Measurements from ENCODE around the gene PON2. TPM values are rescaled to one million over a fixed set of nuclear protein-coding genes. Genes with fewer than 3 reads are reported as not detected.
A peak's percentile ranks its signal among the peaks of the same experiment; 100 is the strongest.

The PON2 gene
- total RNA-seq, 1 experiment from 2014 or later = 44.0 TPM

DNA sequence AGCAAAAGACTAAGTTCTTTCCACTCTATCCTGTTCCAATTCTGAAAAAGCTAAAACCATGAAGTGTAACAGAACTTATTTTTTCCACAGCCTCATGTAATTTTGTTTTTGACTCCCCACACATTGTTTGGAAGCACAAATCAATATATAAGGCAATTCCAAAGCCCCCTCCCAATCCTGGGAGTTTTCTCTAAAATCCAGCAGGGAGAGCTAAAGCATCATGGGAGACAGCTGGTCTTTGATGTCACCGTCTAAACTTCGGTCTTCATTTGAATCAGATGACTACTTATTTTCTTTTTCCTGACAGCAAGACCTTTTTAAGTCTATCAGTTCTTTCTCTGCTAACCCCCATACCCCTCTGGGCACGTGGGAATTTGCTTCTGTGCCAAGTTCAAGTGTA is 77.2 kb downstream of the PON2 start:
- H3K4me1 ChIP-seq (ENCODE audit: control insufficient read depth in 1 of 2, insufficient read depth in 2 of 2, low read length in 2 of 2) = no peaks in the 10 kb centered on the region
- RAD21 ChIA-PET (ENCODE audit: low non-redundant PET in 1 of 2, low total read pairs in 2 of 2, uncharacterized antibody in 2 of 2, unreplicated experiment in 2 of 2) = no interaction called here
- no TSS peak for BruUV-seq (replicated peaks)
- TF ChIP-seq FOSL1 (IDR thresholded peaks at IDR 0.05; ENCODE audit: low read depth) (no peak), SRF (IDR thresholded peaks at IDR 0.05; ENCODE audit: low read depth) (no peak), CEBPB (IDR thresholded peaks at IDR 0.05; ENCODE audit: low read depth) (no peak), RAD21 (IDR thresholded peaks at IDR 0.05; ENCODE audit: low read depth) (peak; percentile 32), CBX3 (IDR thresholded peaks at IDR 0.05; ENCODE audit: low read depth) (no peak)
- TF ChIP-seq, protein P1, sequence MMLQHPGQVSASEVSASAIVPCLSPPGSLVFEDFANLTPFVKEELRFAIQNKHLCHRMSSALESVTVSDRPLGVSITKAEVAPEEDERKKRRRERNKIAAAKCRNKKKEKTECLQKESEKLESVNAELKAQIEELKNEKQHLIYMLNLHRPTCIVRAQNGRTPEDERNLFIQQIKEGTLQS (IDR thresholded peaks at IDR 0.05) = no peak
- no peaks in the 10 kb centered on the region for H3K9me3 ChIP-seq (ENCODE audit: control insufficient read depth in 1 of 2, insufficient read depth in 1 of 2, low read depth in 1 of 2, low read length in 2 of 2)
- intact Hi-C loops (cut with micrococcal nuclease) = no loop called here
- H3K4me2 ChIP-seq (ENCODE audit: low read length) = no peak overlapping the region
- H2AFZ ChIP-seq (ENCODE audit: low read depth, low read length, poor library complexity, severe bottlenecking) = no peak overlapping the region
- H3K9ac ChIP-seq (ENCODE audit: low read length) = no peak overlapping the region
- CTCF ChIA-PET = no interaction called here
- POLR2A ChIA-PET = no interaction called here
- ATAC-seq = no peak
- no peak overlapping the region for H3K4me3 ChIP-seq (replicated peaks in 1 of 2; ENCODE audit: low read depth in 1 of 2, low read length in 2 of 2)
- H3K36me3 ChIP-seq (ENCODE audit: control insufficient read depth in 1 of 2, insufficient read depth in 2 of 2, low read length in 2 of 2) = no peaks in the 10 kb centered on the region
- no peak for DNase-seq (ENCODE audit: low read depth, low spot score)
- no peaks in the 10 kb centered on the region for H3K79me2 ChIP-seq (ENCODE audit: insufficient read depth, low read length)
- H3K9me2 ChIP-seq (ENCODE audit: insufficient read depth) = no peaks in the 10 kb centered on the region
- H3K27ac ChIP-seq (ENCODE audit: low read depth, low read length) = no peak overlapping the region
- H4K20me1 ChIP-seq (ENCODE audit: insufficient read depth) = no peaks in the 10 kb centered on the region
- H3K27me3 ChIP-seq (ENCODE audit: insufficient read depth, low read length) = no peaks in the 10 kb centered on the region

Other genes starting within 250 kb of the PON2 start
- gene PON1, start 110.5 kb downstream of the PON2 start, total RNA-seq (2021; ENCODE audit: unreplicated experiment) = 0.20 TPM
- gene PON3, start 38.7 kb downstream of the PON2 start, total RNA-seq (2021; ENCODE audit: unreplicated experiment) = 2.6 TPM
- 0.12 TPM for gene ASB4, start 50.9 kb upstream of the PON2 start, total RNA-seq (2021; ENCODE audit: unreplicated experiment)
- 2.1 TPM for gene PDK4, start 161.5 kb upstream of the PON2 start, total RNA-seq (2021; ENCODE audit: unreplicated experiment)

All from HCT116 (cell line).